Measurements from ENCODE around the gene RBPJ.

- TF ChIP-seq CTCF (IDR thresholded peaks at IDR 0.05): no peak
- no peak for TF ChIP-seq EP300 (IDR thresholded peaks at IDR 0.05)
- no peak for TF ChIP-seq POLR2A (IDR thresholded peaks at IDR 0.05)
Observed at GRCh38 chr4:26380740-26381139, 59.9 kb downstream of the RBPJ start.

Measured in tibial nerve (tissue), 4 donors.